GM18508 (cell line): ENCODE measurements around the gene TSBP1.
"Not testable (repeated sequence)": the region's sequence is repeated elsewhere in the genome, so short reads cannot be mapped to it uniquely, and the experiment has no call there.

Experiments
- ATAC-seq: cut with Tn5 transposase; IDR thresholded peaks from one replicate; pipeline ENCODE4 v1.9.1; 2021; ENCODE audit warnings: moderate number of reproducible peaks; ENCODE audit not compliant: insufficient read depth, unreplicated experiment

The TSBP1 gene

DNA sequence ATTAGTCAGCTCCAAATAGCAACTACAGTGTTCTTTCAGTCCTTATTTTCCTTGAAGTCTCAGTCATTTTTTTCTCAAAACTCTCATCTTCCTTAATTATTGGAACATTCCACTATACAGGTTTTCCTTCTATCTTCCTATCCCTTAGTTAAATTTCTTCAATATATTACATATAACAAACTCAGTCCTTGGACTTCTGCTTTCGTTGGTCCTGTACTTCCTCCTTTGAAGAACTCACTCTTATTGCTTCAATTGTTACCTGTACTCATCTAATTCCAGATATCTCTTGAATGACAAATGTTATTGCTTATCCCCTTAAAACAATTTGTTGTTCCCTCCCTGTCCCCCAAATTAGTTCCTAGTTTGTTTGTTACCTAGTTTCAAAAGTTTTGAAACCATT, 80.2 kb downstream of the TSBP1 start:
- no peak for ATAC-seq

DNA sequence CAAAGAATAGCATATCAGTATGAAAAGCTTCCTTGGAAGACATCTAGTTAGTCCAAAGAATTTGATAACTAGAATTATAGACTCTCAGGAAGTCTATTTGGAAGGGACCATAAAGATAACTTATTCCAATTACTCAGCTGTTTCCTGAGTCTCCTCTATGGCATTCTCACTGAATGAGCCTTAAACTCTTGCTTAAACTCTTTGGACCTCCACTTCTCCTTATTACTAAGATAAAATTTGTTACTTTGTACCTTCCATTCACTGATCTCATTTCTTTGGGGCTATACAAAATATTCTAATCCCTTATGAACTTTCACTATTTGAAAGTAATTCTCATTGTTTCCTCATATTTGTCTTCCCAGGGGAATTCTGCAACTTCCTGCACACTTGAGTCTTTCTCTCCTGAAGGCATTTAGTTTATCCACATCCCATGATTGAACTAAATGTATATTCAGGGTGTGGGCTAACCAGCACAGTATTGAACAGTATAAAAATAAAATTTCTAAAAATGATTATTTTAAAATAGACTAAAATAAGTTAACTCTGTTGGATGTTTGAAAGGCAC, 80.7 kb downstream of the TSBP1 start:
- no peak for ATAC-seq

DNA sequence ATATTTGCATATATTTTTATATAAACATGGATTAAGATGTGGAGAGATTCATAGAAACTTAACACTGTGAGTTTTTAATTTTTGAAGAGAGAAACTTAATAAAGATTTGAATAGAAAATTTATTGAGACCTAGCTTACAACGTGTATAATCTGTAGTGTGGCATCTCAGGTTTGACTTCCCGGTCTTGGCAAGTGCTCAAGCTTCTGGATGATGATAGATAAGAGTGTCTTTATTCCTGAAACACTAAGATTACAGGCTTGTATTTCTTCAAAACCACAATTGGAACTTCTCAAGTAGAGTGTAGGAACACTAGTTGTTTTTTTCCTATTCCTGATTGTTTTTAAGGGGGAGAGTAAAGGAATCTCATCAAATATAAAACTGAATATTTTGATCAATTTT, 83.3 kb downstream of the TSBP1 start:
- no peak for ATAC-seq

DNA sequence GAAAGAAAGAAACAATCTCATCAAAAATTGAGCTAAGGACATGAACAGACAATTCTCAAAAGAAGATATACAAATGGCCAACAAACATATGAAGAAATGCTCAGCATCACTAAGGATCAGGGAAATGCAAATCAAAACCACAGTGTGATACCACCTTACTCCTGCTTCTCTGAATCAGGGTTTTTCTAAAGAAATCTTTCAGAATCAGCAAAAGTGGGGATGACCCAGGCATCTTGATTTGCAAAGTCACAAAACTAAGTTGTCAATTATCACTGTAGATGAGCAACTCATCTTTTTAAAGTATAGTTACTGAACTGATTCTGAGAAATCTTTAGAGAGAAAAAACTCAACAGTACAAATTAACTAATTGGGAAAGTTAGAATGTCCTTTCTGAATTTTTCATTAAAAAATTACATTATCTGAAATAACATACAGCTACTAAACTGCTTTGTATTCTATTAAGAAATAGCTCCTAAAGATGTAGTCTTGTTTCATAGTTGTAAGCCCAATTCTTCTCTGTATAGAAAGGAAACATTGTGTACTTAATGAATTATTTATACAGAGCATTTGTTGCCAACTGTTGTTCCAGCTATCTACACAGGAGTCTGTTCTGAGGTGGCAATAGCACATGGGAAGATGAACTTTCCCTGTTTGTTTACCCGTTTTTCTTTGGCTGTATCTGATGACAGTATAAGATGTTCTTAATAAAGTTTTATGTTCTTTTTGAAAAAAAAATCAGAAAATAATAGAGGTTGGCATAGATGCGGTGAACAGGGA, 97.7 kb downstream of the TSBP1 start:
- not testable (repeated sequence) for ATAC-seq

- no peak for ATAC-seq
These were observed 100.3 kb downstream of the TSBP1 start for GRCh38 chr6:32271429-32271828.

GRCh38 chr6:32268459-32268858, 103.2 kb downstream of the TSBP1 start:
- ATAC-seq, result not testable (repeated sequence)

- no peak for ATAC-seq
These were observed 104.7 kb downstream of the TSBP1 start for GRCh38 chr6:32267035-32267434.

DNA sequence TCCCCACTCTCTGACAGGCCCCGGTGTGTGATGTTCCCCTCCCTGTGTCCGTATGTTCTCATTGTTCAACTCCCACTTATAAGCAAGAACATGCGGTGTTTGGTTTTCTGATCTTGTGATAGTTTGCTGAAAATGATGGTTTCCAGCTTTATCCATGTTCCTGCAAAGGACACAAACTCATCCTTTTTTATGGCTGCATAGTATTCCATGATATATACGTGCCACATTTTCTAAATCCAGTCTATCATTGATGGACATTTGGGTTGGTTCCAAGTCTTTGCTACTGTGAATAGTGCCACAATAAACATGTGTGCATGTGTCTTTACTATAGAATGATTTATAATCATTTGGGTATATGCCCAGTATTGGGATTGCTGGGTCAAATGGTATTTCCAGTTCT, 114.4 kb downstream of the TSBP1 start:
- ATAC-seq, result not testable (repeated sequence)

DNA sequence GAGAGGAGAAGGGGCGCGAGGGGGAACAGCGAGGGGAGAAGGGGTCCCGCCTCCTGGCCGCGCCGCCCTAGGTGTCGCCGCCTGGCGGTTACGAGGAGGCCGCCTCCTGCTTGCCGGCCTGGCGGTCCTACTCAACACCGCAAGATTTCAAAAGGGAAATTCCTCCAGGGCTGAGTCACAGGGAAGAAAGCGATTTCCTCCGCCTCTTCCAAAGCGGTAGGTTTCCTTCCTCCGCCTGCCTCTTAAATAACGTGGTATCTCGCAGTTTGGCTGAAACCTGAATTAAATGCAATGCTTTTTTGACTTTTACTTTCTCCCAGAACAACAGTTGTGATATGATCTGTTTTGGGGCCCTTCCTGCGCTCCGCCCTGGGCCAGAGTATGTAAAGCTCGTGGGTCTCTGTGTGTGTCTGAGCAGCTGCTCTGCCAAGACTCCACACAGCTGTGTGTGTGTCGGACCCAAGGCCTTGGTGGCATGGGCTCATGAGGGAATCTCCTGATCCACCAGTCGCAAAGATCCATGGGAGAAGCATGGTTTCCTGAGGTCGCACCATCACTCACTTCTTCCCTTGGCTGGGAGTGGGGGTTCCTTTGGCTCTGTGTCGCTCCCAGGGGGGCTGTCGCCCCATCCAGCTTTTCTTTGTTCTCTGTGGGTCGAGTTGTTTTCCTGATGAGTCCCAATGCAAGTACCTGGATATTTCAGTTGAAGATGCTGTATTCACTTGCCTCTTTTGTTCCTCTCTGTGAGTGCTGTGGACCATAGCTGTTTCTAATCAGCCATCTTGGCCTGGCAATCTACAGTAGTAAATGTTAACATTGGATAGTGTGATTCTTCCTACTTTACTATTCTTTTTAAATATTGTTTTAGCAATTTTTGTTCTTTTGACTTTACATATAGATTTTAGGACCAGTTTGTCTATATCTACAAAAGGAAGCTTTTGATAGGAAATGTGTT, 116.2 kb downstream of the TSBP1 start:
- ATAC-seq, result no peak

GRCh38 chr6:32254761-32255198, 116.9 kb downstream of the TSBP1 start:
- ATAC-seq, result no peak

- no peak for ATAC-seq
These were observed 119.2 kb downstream of the TSBP1 start for GRCh38 chr6:32252331-32253009.

- no peak for ATAC-seq
These were observed 122.4 kb downstream of the TSBP1 start for GRCh38 chr6:32249262-32249661.

GRCh38 chr6:32247401-32247800, 124.3 kb downstream of the TSBP1 start:
- no peak for ATAC-seq

DNA sequence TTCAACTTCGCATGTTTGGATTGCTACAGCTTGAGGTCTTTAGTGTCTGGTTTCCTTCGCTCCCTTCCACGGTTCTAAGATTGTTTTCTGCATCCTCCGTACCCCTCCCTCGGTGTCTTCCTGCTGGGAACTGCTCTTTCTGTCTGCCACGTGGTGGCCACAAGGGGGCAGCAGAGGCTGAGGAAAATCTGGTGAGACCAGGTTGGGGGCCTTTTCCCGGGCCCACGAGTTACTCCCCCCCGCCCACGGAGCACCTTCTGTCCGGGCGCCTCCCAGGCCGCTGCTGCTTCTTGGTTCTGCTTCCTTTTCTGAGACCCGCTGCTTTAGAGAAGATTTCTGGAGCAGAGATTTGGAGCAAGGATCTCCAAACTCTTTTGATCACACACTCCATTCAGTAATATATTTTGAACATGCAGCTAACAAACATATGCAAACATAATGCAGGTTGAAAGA, 126.7 kb downstream of the TSBP1 start:
- no peak for ATAC-seq

DNA sequence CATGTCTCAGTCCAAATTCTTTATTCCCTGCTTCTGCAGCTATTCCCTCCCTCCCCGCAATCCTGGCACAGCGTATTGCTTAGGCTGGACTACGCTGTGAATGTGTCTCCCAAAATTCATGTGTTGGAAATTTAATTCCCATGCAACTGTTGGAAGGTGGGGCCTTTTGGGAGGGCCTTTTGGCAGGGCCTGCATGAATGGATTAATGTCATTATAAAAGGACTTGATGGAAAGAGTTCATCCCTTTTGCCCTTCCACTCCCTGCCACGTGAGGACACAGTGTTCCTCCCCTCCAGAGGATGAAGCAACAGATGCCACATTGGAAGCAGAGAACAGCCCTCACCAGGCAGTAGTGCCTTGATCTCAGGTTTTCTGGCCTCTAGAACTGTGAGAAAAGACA, 127.4 kb downstream of the TSBP1 start:
- ATAC-seq, result no peak
